SK-MEL-5 (cell line): ENCODE results near the gene EDAR. TPM values are rescaled to one million over a fixed set of nuclear protein-coding genes. Genes with fewer than 3 reads are reported as not detected.

ENCODE experiments used
- DNase-seq: peaks from one replicate; pipeline ENCODE4 v3.0.0-alpha.2; 2016; ENCODE audit warnings: low read depth, low spot score
- in situ Hi-C: cut with HindIII; loops from 2 replicates; pipeline ENCODE4 v1.10.0; 2016; ENCODE audit warnings: low sequenced_read_pairs, high pct_unique_total_duplicates, low pct_unique_long_range_greater_than_20kb
- total RNA-seq: library from RNA; depleted of rRNA; stranded (reverse); fragments of >200 nt; shearing (Covaris generic); gene quantifications from 2 replicates; pipeline ENCODE4 v1.2.3, GENCODE V29; 2014

The EDAR gene
- total RNA-seq, 1 experiment from 2014 or later, result not detected

GRCh38 chr2:108934583-108935245, 54.3 kb downstream of the EDAR start:
- in situ Hi-C loops, result no loop called here
- DNase-seq, result no peak

- DNase-seq, result no peak
- in situ Hi-C loops, result no loop called here
Measured at GRCh38 chr2:108934151-108934550, 54.9 kb downstream of the EDAR start.

GRCh38 chr2:108933691-108934117, 55.3 kb downstream of the EDAR start:
- in situ Hi-C loops, result no loop called here

GRCh38 chr2:108932736-108933332, 56.2 kb downstream of the EDAR start:
- DNase-seq, result no peak
- in situ Hi-C loops, result no loop called here

More at GRCh38 chr2:108933691-108934117, 55.3 kb downstream of the EDAR start:
- no peak for DNase-seq

GRCh38 chr2:108931372-108931771, 57.6 kb downstream of the EDAR start:
- in situ Hi-C loops, result no loop called here
- no peak for DNase-seq

GRCh38 chr2:108929807-108930425, 59.1 kb downstream of the EDAR start:
- no peak for DNase-seq
- in situ Hi-C loops, result no loop called here

GRCh38 chr2:108928660-108929377, 60.2 kb downstream of the EDAR start:
- in situ Hi-C loops, result no loop called here
- DNase-seq, result no peak

GRCh38 chr2:108927936-108928659, 60.9 kb downstream of the EDAR start:
- DNase-seq, result peak; percentile 70
- in situ Hi-C loops, result no loop called here

- no peak for DNase-seq
- in situ Hi-C loops, result no loop called here
Measured at GRCh38 chr2:108927405-108927804, 61.6 kb downstream of the EDAR start.

- DNase-seq, result no peak
- in situ Hi-C loops, result no loop called here
Measured at GRCh38 chr2:108926561-108927380, 62.2 kb downstream of the EDAR start.

GRCh38 chr2:108925735-108926134, 63.3 kb downstream of the EDAR start:
- no peak for DNase-seq
- in situ Hi-C loops, result no loop called here

GRCh38 chr2:108925286-108925685, 63.7 kb downstream of the EDAR start:
- in situ Hi-C loops, result no loop called here
- DNase-seq, result no peak

- DNase-seq, result no peak
- in situ Hi-C loops, result no loop called here
Measured at GRCh38 chr2:108924580-108925251, 64.3 kb downstream of the EDAR start.

- in situ Hi-C loops, result no loop called here
Measured at GRCh38 chr2:108923736-108924579, 65.1 kb downstream of the EDAR start.

GRCh38 chr2:108923019-108923700, 65.9 kb downstream of the EDAR start:
- in situ Hi-C loops, result no loop called here

More at GRCh38 chr2:108923736-108924579, 65.1 kb downstream of the EDAR start:
- DNase-seq, result no peak

More at GRCh38 chr2:108923019-108923700, 65.9 kb downstream of the EDAR start:
- no peak for DNase-seq
